HCT116 (cell line): ENCODE measurements around the gene C6orf132. TPM values are rescaled to one million over a fixed set of nuclear protein-coding genes. Genes with fewer than 3 reads are reported as not detected.

Experiments
- ATAC-seq: fragments of 200-7000 bp; cut with Tn5 transposase; 2 replicates; pipeline ENCODE4 v1.9.1; 2020; ENCODE audit warnings: mild to moderate bottlenecking, moderate library complexity
- BruUV-seq: library from RNA; stranded (reverse); fragments of 400-500 nt; replicated peaks from 2 replicates; lab custom pipeline; 2021; lab: Mats Ljungman, UMichigan
- CTCF ChIA-PET: fragments of 300-600 bp; sonication (Branson Sonifier 250); formaldehyde crosslinking; loops from one replicate; lab custom pipeline; 2021; ENCODE audit warnings: antibody characterized with exemption; lab: Charles Lee
- POLR2A ChIA-PET: fragments of 300-600, 350-600 bp; sonication (Branson Sonifier 250); formaldehyde crosslinking; loops from one replicate; lab custom pipeline; 2021; ENCODE audit warnings: antibody characterized with exemption; lab: Charles Lee
- RAD21 ChIA-PET, 2 experiments: fragments of 300-600 bp; sonication (Branson Sonifier 250); formaldehyde crosslinking; loops; one replicate each; lab custom pipeline; 2023; ENCODE audit warnings: low total read pairs in 2 of 2; ENCODE audit not compliant: uncharacterized antibody in 2 of 2, unreplicated experiment in 2 of 2, low non-redundant PET in 1 of 2; lab: Charles Lee
- DNase-seq: peaks from one replicate; pipeline ENCODE4 v3.0.0-alpha.2; 2010; ENCODE audit warnings: low read depth, low spot score
- H2AFZ ChIP-seq: fragments of 200-600 bp; shearing (Covaris generic), sonication (generic); 2 replicates; pipeline ENCODE4 v1.6.1; 2017; ENCODE audit warnings: low read depth, mixed run types, mixed read lengths, antibody characterized with exemption, low read length; ENCODE audit not compliant: poor library complexity, severe bottlenecking
- H3K27ac ChIP-seq: 2 replicates; pipeline ENCODE4 v1.5.1; 2012; ENCODE audit warnings: low read depth, low read length
- H3K27me3 ChIP-seq: fragments of 200-600 bp; sonication (generic); 2 replicates; pipeline ENCODE4 v1.6.1; 2016; ENCODE audit warnings: mixed run types, low read length, mixed read lengths; ENCODE audit not compliant: insufficient read depth
- H3K36me3 ChIP-seq, 2 experiments: fragments of 200-500 bp in 1 of 2; fragments of 200-600 bp in 1 of 2; sonication (Bioruptor generic) in 1 of 2; sonication (generic) in 1 of 2; 2 replicates each; pipeline versions ENCODE4 v1.5.1 to v1.6.1; 2014 to 2016; ENCODE audit warnings: low read length in 2 of 2, inconsistent platforms in 1 of 2, mixed read lengths in 1 of 2, mixed run types in 1 of 2; ENCODE audit not compliant: insufficient read depth in 2 of 2, control insufficient read depth in 1 of 2
- H3K4me1 ChIP-seq, 2 experiments: fragments of 200-600 bp in 1 of 2; sonication (generic) in 1 of 2; 2 replicates each; pipeline versions ENCODE4 v1.5.1 to v1.6.1; 2012 to 2017; ENCODE audit warnings: low read length in 2 of 2, inconsistent platforms in 1 of 2, mild to moderate bottlenecking in 1 of 2, mixed read lengths in 1 of 2, mixed run types in 1 of 2, moderate library complexity in 1 of 2; ENCODE audit not compliant: insufficient read depth in 2 of 2, control insufficient read depth in 1 of 2
- H3K4me2 ChIP-seq: fragments of 200-600 bp; sonication (generic); 2 replicates; pipeline ENCODE4 v1.6.1; 2017; ENCODE audit warnings: mixed run types, low read length, mixed read lengths
- H3K4me3 ChIP-seq, 2 experiments: fragments of 200-600 bp in 1 of 2; sonication (generic) in 1 of 2; replicated peaks in 1 of 2; 2 replicates each; pipeline ENCODE4 v1.5.1; 2011 to 2016; ENCODE audit warnings: low read length in 2 of 2, control low read depth in 1 of 2, low read depth in 1 of 2, mild to moderate bottlenecking in 1 of 2, mixed read lengths in 1 of 2, mixed run types in 1 of 2
- H3K79me2 ChIP-seq: fragments of 200-600 bp; sonication (generic); 2 replicates; pipeline ENCODE4 v1.6.1; 2017; ENCODE audit warnings: mild to moderate bottlenecking, mixed run types, low read length, moderate library complexity, mixed read lengths; ENCODE audit not compliant: insufficient read depth
- H3K9ac ChIP-seq: fragments of 200-600 bp; sonication (generic); 2 replicates; pipeline ENCODE4 v1.6.1; 2016; ENCODE audit warnings: low read length, mixed read lengths
- H3K9me2 ChIP-seq: fragments of 200-600 bp; sonication (generic), shearing (Covaris generic); 2 replicates; pipeline ENCODE4 v1.6.1; 2017; ENCODE audit warnings: mixed run types, mild to moderate bottlenecking, moderate library complexity; ENCODE audit not compliant: insufficient read depth
- H3K9me3 ChIP-seq, 2 experiments: fragments of 200-500 bp in 1 of 2; fragments of 200-600 bp in 1 of 2; sonication (Bioruptor generic) in 1 of 2; sonication (generic) in 1 of 2; 2 replicates each; pipeline ENCODE4 v1.6.1; 2014 to 2017; ENCODE audit warnings: low read length in 2 of 2, mixed read lengths in 2 of 2, inconsistent platforms in 1 of 2, low read depth in 1 of 2, mild to moderate bottlenecking in 1 of 2, mixed run types in 1 of 2, moderate library complexity in 1 of 2; ENCODE audit not compliant: control insufficient read depth in 1 of 2, insufficient read depth in 1 of 2
- H4K20me1 ChIP-seq: fragments of 200-600 bp; sonication (generic), shearing (Covaris generic); 2 replicates; pipeline ENCODE4 v1.6.1; 2017; ENCODE audit warnings: mixed run types, mild to moderate bottlenecking, moderate library complexity; ENCODE audit not compliant: insufficient read depth
- ATF3 ChIP-seq: IDR thresholded peaks from 2 replicates; pipeline ENCODE4 v1.6.1; 2012
- CBX3 ChIP-seq: IDR thresholded peaks from 2 replicates; pipeline ENCODE4 v1.6.1; 2012; ENCODE audit warnings: low read depth
- CEBPB ChIP-seq: IDR thresholded peaks from 2 replicates; pipeline ENCODE4 v1.6.1; 2012; ENCODE audit warnings: low read depth
- EGR1 ChIP-seq: IDR thresholded peaks from 2 replicates; pipeline ENCODE4 v1.6.1; 2012; ENCODE audit warnings: low read depth
- ELF1 ChIP-seq: IDR thresholded peaks from 2 replicates; pipeline ENCODE4 v1.6.1; 2012; ENCODE audit warnings: low read depth, borderline replicate concordance
- EZH2 ChIP-seq: fragments of 200-600 bp; sonication (generic); IDR thresholded peaks from 2 replicates; pipeline ENCODE4 v1.6.1; 2017; ENCODE audit warnings: antibody characterized with exemption, mixed run types
- EZH2phosphoT487 ChIP-seq: fragments of 200-600 bp; IDR thresholded peaks from 2 replicates; pipeline ENCODE4 v1.6.1; 2018; ENCODE audit warnings: antibody characterized with exemption, borderline replicate concordance
- FOSL1 ChIP-seq: IDR thresholded peaks from 2 replicates; pipeline ENCODE4 v1.6.1; 2012; ENCODE audit warnings: low read depth
- JUND ChIP-seq: IDR thresholded peaks from 2 replicates; pipeline ENCODE4 v1.6.1; 2012
- MAX ChIP-seq: IDR thresholded peaks from 2 replicates; pipeline ENCODE4 v1.6.1; 2012
- POLR2A ChIP-seq: IDR thresholded peaks from 2 replicates; pipeline ENCODE4 v1.7.0; 2011; ENCODE audit warnings: borderline replicate concordance; ENCODE audit not compliant: insufficient read depth, insufficient read length; ENCODE audit errors: extremely low read depth
- POLR2AphosphoS5 ChIP-seq: IDR thresholded peaks from 2 replicates; pipeline ENCODE4 v1.6.1; 2011; ENCODE audit warnings: mild to moderate bottlenecking, low read depth, low read length, moderate library complexity
- RAD21 ChIP-seq: IDR thresholded peaks from 2 replicates; pipeline ENCODE4 v1.6.1; 2012; ENCODE audit warnings: low read depth, mild to moderate bottlenecking
- REST ChIP-seq: IDR thresholded peaks from 2 replicates; pipeline ENCODE4 v1.6.1; 2012; ENCODE audit warnings: low read depth
- SP1 ChIP-seq: IDR thresholded peaks from 2 replicates; pipeline ENCODE4 v1.6.1; 2012; ENCODE audit warnings: low read depth
- SRF ChIP-seq: IDR thresholded peaks from 2 replicates; pipeline ENCODE4 v1.6.1; 2012; ENCODE audit warnings: low read depth
- TCF7L2 ChIP-seq: IDR thresholded peaks from 2 replicates; pipeline ENCODE4 v1.7.0; 2011; ENCODE audit warnings: borderline replicate concordance, inconsistent platforms; ENCODE audit not compliant: insufficient read depth, insufficient read length; ENCODE audit errors: extremely low read depth
- YY1 ChIP-seq: IDR thresholded peaks from 2 replicates; pipeline ENCODE4 v1.6.1; 2011; ENCODE audit warnings: low read length, low read depth, moderate library complexity, mild to moderate bottlenecking; ENCODE audit not compliant: insufficient replicate concordance; ENCODE audit errors: extremely low read depth
- ZBTB33 ChIP-seq: IDR thresholded peaks from 2 replicates; pipeline ENCODE4 v1.6.1; 2011; ENCODE audit warnings: mild to moderate bottlenecking, low read length, moderate library complexity; ENCODE audit not compliant: insufficient replicate concordance; ENCODE audit errors: extremely low read depth
- ZNF274 ChIP-seq: fragments of 200-500 bp; sonication (Bioruptor generic); IDR thresholded peaks from 2 replicates; pipeline ENCODE4 v1.6.1; 2014; ENCODE audit warnings: mild to moderate bottlenecking, low read depth, low read length, inconsistent platforms
- intact Hi-C: fragments of 100-400 bp; cut with micrococcal nuclease; formaldehyde crosslinking; loops from 2 replicates; pipeline ENCODE4 v1.10.0; 2022
- total RNA-seq: library from RNA; stranded (reverse); gene quantifications from one replicate; pipeline ENCODE4 v1.2.1, GENCODE V29; 2021; ENCODE audit not compliant: unreplicated experiment

C6orf132 gene
- total RNA-seq, 1 experiment from 2014 or later: 18.9 TPM

- no peaks in the 10 kb centered on the region for H4K20me1 ChIP-seq
- H3K36me3 ChIP-seq: no peaks in the 10 kb centered on the region
- no peak overlapping the region for H2AFZ ChIP-seq
- no peak overlapping the region for H3K4me3 ChIP-seq
- intact Hi-C loops: no loop called here
- H3K27ac ChIP-seq: no peak overlapping the region
- TF ChIP-seq REST (no peak), TCF7L2 (no peak), SP1 (no peak), EZH2phosphoT487 (no peak), EZH2 (no peak), MAX (no peak), ZBTB33 (no peak), FOSL1 (no peak), SRF (no peak), YY1 (no peak), ELF1 (no peak), JUND (no peak), POLR2AphosphoS5 (no peak), RAD21 (no peak), ZNF274 (no peak), EGR1 (no peak), POLR2A (no peak), CEBPB (no peak), CBX3 (no peak), ATF3 (no peak)
- H3K9ac ChIP-seq: no peak overlapping the region
- no peaks in the 10 kb centered on the region for H3K79me2 ChIP-seq
- peaks cover 19 to 44% of the 10 kb centered on the region in 2 experiments for H3K4me1 ChIP-seq
- no peaks in the 10 kb centered on the region for H3K9me3 ChIP-seq
- BruUV-seq: no TSS peak
- peak overlapping the region; percentile 42; the same call in 1 of the 2 replicates for H3K4me2 ChIP-seq
- ChIA-PET POLR2A (interaction anchor here (0.6 to 1.0 kb wide), 2 partner anchors 43 to 101 kb away, joined by 3 to 4 read pairs; partner anchors contain the start of gene GUCA1B), RAD21 (no interaction called here), CTCF (interaction anchor here (0.7 kb wide), 1 partner anchor 206 kb away, joined by 3 read pairs; no protein-coding TSS in a partner anchor)
- H3K27me3 ChIP-seq: no peaks in the 10 kb centered on the region
- no peaks in the 10 kb centered on the region for H3K9me2 ChIP-seq
- no peak for DNase-seq
- ATAC-seq: peak; percentile 60
These were observed 48.7 kb downstream of the C6orf132 start for GRCh38 chr6:42093582-42094329.
